Stimulated activated naive B cell treated with anti-CD40 and anti-IgM and Interleukin-4, amounts not matched to agents 10 μg/mL and 1 μg/mL and 100 μg/mL, for 72 hours (primary cell): ENCODE data around the gene SCAMP2.
A peak's percentile ranks its signal among the peaks of the same experiment; 100 is the strongest.

ENCODE experiments used
- ATAC-seq, 2 donors: fragments of 150-1000 bp; cut with Tn5 transposase; replicated peaks; 2 replicates each; pipeline ENCODE4 v1.10.0; 2021; ENCODE audit warnings: moderate library complexity in 1 of 2
- DNase-seq: peaks from one replicate; pipeline ENCODE4 v3.0.0; 2021
- H3K27ac Mint-ChIP-seq: one replicate; pipeline ENCODE4 v1.8.0; 2022; ENCODE audit warnings: mild to moderate bottlenecking, mixed read lengths
- H3K27me3 Mint-ChIP-seq, 2 donors: one replicate each; pipeline ENCODE4 v1.8.0; 2022; ENCODE audit warnings: mixed read lengths in 2 of 2
- H3K36me3 Mint-ChIP-seq, 2 donors: one replicate each; pipeline ENCODE4 v1.8.0; 2022; ENCODE audit warnings: mixed read lengths in 2 of 2, mild to moderate bottlenecking in 1 of 2
- H3K4me1 Mint-ChIP-seq, 2 donors: one replicate each; pipeline ENCODE4 v1.8.0; 2022; ENCODE audit warnings: mixed read lengths in 2 of 2, mild to moderate bottlenecking in 1 of 2
- H3K4me3 Mint-ChIP-seq, 2 donors: one replicate each; pipeline ENCODE4 v1.8.0; 2022; ENCODE audit warnings: mild to moderate bottlenecking in 2 of 2, mixed read lengths in 2 of 2, moderate library complexity in 1 of 2
- H3K9me3 Mint-ChIP-seq, 2 donors: one replicate each; pipeline ENCODE4 v1.8.0; 2022; ENCODE audit warnings: mixed read lengths in 2 of 2, mild to moderate bottlenecking in 1 of 2

Gene SCAMP2

GRCh38 chr15:74832826-74833225 lies 40.3 kb downstream of the SCAMP2 start:
- ATAC-seq, result no peak
- DNase-seq, result no peak
- peaks cover 7 to 23% of the 10 kb centered on the region in 2 donors for H3K36me3 Mint-ChIP-seq
- peaks cover 24 to 36% of the 10 kb centered on the region in 2 donors for H3K4me1 Mint-ChIP-seq
- H3K27me3 Mint-ChIP-seq, result peaks cover 18 to 19% of the 10 kb centered on the region in 2 donors
- H3K9me3 Mint-ChIP-seq, result no peaks in the 10 kb centered on the region
- H3K4me3 Mint-ChIP-seq, result no peak overlapping the region
- no peak overlapping the region for H3K27ac Mint-ChIP-seq

GRCh38 chr15:74831813-74832495 lies 41.2 kb downstream of the SCAMP2 start:
- H3K9me3 Mint-ChIP-seq, result no peaks in the 10 kb centered on the region
- no peak overlapping the region for H3K27ac Mint-ChIP-seq
- H3K4me3 Mint-ChIP-seq, result no peak overlapping the region
- DNase-seq (no peak), ATAC-seq (no peak)
- H3K4me1 Mint-ChIP-seq, result peaks cover 24 to 36% of the 10 kb centered on the region in 2 donors
- peaks cover 25 to 26% of the 10 kb centered on the region in 2 donors for H3K27me3 Mint-ChIP-seq
- peaks cover 6 to 17% of the 10 kb centered on the region in 2 donors for H3K36me3 Mint-ChIP-seq

DNA sequence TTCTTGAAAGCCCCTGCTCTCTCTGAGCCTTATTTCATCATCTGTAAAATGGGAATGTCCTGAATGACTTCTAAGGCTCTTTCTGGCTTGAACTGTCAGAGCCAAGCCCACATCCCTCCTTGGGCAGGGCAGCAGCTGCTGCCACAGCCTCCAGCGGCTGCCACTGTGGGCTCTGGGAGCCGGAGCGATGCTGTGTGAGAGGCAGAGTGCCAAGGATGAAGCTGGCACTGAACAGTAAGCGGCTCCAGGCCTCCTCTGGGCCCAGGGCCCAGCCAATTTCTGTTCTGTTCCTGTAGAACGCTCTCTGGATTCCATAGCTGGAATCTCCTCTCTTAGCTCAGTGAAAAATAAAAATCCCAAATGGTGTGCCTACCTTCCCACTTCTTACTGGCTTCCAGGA lies 42.3 kb downstream of the SCAMP2 start:
- H3K9me3 Mint-ChIP-seq, result no peaks in the 10 kb centered on the region
- ATAC-seq (no peak), DNase-seq (no peak)
- H3K27me3 Mint-ChIP-seq, result peaks cover 33 to 35% of the 10 kb centered on the region in 2 donors
- H3K27ac Mint-ChIP-seq, result no peak overlapping the region
- peaks cover 27 to 42% of the 10 kb centered on the region in 2 donors for H3K4me1 Mint-ChIP-seq
- no peak overlapping the region for H3K4me3 Mint-ChIP-seq
- peaks cover 1 to 9% of the 10 kb centered on the region in 2 donors for H3K36me3 Mint-ChIP-seq

DNA sequence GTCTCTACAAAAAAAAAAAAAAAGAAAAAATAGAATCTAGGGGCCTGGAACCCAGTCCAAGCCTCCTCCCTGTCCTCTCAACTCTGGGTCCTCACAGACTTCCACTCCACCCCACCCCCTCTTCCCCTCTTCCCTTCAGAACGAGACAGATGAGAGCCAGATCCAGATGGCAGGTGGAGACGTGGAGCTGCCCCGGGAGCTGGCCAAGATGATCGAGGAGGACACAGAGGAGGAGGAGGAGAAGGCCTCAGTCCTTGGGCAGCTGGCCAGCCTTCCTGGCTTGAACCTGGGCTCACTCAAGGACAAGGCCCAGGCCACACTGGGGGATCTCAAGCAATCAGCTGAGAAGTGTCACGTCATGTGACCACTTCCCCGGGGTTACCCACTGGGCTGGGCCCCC lies 43.2 kb downstream of the SCAMP2 start:
- ATAC-seq (no peak), DNase-seq (no peak)
- Mint-ChIP-seq H3K36me3 (peaks cover 0 to under 1% of the 10 kb centered on the region in 2 donors), H3K4me3 (no peak overlapping the region), H3K27me3 (peaks cover 39% of the 10 kb centered on the region in 2 donors), H3K4me1 (peaks cover 24 to 36% of the 10 kb centered on the region in 2 donors), H3K27ac (no peak overlapping the region), H3K9me3 (no peaks in the 10 kb centered on the region)

DNA sequence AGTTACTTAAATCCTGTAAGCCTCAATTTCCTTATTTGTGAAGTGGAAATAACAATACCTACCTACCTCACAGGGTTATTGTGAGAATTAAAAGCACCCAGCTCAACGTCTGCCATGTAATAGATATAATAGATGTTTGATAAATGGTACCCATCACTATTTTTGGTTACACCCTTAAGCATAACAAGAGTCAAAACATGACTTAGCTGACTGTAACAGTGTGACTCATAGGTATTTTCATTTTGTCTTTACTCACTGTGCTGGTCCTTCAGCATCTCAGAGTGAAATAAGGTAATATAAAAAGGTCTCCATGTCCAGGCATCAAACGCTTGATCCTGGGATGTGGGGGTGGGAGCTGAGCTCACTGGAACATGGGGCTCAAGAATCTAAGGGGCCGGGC lies 43.7 kb downstream of the SCAMP2 start:
- peaks cover 23 to 31% of the 10 kb centered on the region in 2 donors for H3K4me1 Mint-ChIP-seq
- no peaks in the 10 kb centered on the region for H3K9me3 Mint-ChIP-seq
- no peak for DNase-seq
- H3K36me3 Mint-ChIP-seq, result no peaks in the 10 kb centered on the region
- no peak overlapping the region for H3K4me3 Mint-ChIP-seq
- no peak overlapping the region for H3K27ac Mint-ChIP-seq
- peaks cover 44% of the 10 kb centered on the region in 2 donors for H3K27me3 Mint-ChIP-seq
- ATAC-seq, result peak in 1 of 2 donors; percentile 36

DNA sequence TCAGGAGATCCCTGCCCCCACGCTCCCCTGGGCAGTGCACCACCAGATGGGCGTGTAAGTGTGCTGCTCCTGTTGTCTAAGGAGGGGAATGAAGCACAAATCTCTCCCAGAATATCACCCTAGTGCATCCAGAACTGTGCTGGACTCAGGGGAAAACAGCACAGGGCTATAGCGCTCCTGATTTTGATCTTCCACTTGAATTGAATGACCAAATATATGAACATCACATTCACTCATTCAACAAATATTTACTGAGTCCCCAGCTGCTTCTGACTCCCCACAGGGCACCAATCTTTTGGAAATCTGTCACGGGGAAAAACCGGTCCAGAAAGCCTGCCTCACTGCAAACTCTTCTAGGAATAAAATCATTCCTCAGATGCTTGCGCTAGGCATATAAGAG lies 44.3 kb downstream of the SCAMP2 start:
- Mint-ChIP-seq H3K4me1 (peaks cover 18 to 25% of the 10 kb centered on the region in 2 donors), H3K36me3 (no peaks in the 10 kb centered on the region), H3K9me3 (no peaks in the 10 kb centered on the region), H3K27me3 (peaks cover 50 to 51% of the 10 kb centered on the region in 2 donors), H3K27ac (no peak overlapping the region), H3K4me3 (no peak overlapping the region)
- no peak for ATAC-seq
- no peak for DNase-seq

DNA sequence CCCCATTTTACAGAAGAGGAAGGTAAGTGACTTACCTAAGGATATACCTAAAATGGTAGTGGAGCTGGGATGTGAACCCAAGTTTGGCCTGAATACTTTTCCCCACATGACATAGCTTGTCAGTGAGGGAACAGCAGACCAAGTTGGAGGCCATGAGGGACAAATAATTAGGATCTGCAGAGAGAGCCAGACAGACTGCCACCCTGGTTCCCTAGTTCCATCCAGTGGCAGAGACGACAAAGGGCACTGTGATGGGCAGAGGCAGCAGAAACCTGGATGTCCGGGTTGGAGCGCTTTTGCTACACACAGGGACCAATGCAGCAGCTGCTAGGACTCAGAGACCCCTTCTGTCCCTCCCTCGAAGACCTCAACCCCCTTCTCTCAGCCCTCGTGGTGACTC lies 45.6 kb downstream of the SCAMP2 start:
- peaks cover 10 to 18% of the 10 kb centered on the region in 2 donors for H3K4me1 Mint-ChIP-seq
- ATAC-seq (no peak), DNase-seq (no peak)
- no peaks in the 10 kb centered on the region for H3K36me3 Mint-ChIP-seq
- H3K9me3 Mint-ChIP-seq, result no peaks in the 10 kb centered on the region
- H3K27me3 Mint-ChIP-seq, result peaks cover 52 to 56% of the 10 kb centered on the region in 2 donors
- no peak overlapping the region for H3K4me3 Mint-ChIP-seq
- no peak overlapping the region for H3K27ac Mint-ChIP-seq

DNA sequence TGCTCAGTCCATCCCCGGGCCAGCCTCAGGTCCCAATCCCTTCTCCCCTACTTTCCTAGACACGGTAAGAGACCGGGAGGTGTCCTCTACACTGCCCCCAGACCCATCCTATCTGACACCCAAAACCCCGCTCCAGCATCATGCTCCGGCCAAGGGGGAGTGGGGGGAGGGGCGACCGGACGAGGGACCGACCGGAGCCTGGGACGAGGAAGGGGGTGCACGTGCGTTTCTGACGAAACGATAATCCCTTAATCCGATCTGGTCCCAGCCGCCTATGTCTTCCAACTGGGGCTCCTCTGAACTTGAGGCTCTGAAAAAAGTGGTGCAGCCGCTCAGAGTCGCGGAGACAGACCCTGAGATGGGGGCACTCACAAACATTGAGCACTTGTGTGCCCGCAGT lies 46.2 kb downstream of the SCAMP2 start:
- DNase-seq (no peak), ATAC-seq (no peak)
- H3K27me3 Mint-ChIP-seq, result peaks cover 52 to 56% of the 10 kb centered on the region in 2 donors
- H3K4me3 Mint-ChIP-seq, result no peak overlapping the region
- H3K27ac Mint-ChIP-seq, result no peak overlapping the region
- peaks cover 9 to 16% of the 10 kb centered on the region in 2 donors for H3K4me1 Mint-ChIP-seq
- H3K9me3 Mint-ChIP-seq, result no peaks in the 10 kb centered on the region
- H3K36me3 Mint-ChIP-seq, result no peaks in the 10 kb centered on the region

DNA sequence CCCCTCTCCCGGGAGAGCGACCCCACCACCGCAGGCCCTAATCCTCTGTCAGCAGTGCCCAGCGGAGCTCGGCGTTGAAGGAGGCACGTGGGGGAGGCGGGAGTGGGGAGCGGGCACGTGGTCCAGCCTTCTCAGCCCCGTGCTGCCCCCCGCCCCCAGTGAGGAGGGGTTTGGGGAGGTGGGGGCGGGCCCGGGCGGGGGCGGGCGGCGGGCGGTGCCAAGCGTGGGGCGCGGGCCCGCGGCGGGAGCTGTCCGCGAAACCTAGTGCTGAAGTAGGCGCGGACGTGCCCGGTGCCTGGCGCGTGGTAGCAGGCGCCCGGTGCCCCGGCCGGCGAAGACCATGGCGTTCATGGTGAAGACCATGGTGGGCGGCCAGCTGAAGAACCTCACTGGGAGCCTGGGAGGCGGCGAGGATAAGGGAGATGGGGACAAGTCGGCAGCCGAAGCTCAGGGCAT lies 46.8 kb downstream of the SCAMP2 start, which contains the start of gene CPLX3:
Gene CPLX3, plus strand, starts transcription at position 264 of the 456 bp plus-strand sequence. Its CDS starts 77 bp downstream, at position 341.
- DNase-seq (no peak), ATAC-seq (peak; percentile 38 to 54)
- H3K27ac Mint-ChIP-seq, result no peak within 1 kb of the TSS
- H3K4me3 Mint-ChIP-seq, result no peak within 1 kb of the TSS
- H3K36me3 Mint-ChIP-seq, result no peaks in the 10 kb centered on the region
- peaks cover 52 to 56% of the 10 kb centered on the region in 2 donors for H3K27me3 Mint-ChIP-seq
- H3K9me3 Mint-ChIP-seq, result no peaks in the 10 kb centered on the region
- peaks cover 15 to 21% of the 10 kb centered on the region in 2 donors for H3K4me1 Mint-ChIP-seq

DNA sequence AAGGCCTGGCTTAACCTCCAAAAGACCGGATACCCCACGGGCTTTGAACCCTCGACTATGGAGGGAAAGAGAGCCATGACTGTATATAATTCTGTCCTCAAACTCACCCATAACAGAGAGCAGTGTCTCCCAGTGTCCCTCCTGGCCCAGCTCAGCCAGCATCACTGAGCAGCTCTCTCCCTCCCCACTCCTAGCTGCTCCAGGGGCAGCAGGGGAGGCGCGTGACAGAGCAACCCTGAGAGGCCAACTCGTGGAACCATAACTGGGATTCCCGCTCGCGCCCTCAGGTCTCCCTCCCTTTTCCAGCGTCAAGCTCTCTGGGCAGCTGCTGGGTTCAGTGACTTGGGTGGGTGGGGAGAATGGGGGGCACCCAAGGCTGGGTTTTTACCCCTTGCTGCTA lies 47.3 kb downstream of the SCAMP2 start:
- no peak overlapping the region for H3K27ac Mint-ChIP-seq
- ATAC-seq (no peak), DNase-seq (no peak)
- H3K36me3 Mint-ChIP-seq, result no peaks in the 10 kb centered on the region
- peaks cover 52% of the 10 kb centered on the region in 2 donors for H3K27me3 Mint-ChIP-seq
- no peaks in the 10 kb centered on the region for H3K9me3 Mint-ChIP-seq
- H3K4me1 Mint-ChIP-seq, result peaks cover 20 to 26% of the 10 kb centered on the region in 2 donors
- H3K4me3 Mint-ChIP-seq, result no peak overlapping the region

GRCh38 chr15:74824976-74825375 lies 48.2 kb downstream of the SCAMP2 start:
- no peak overlapping the region for H3K4me3 Mint-ChIP-seq
- no peak overlapping the region for H3K27ac Mint-ChIP-seq
- no peaks in the 10 kb centered on the region for H3K9me3 Mint-ChIP-seq
- DNase-seq, result no peak
- H3K36me3 Mint-ChIP-seq, result no peaks in the 10 kb centered on the region
- peaks cover 26 to 35% of the 10 kb centered on the region in 2 donors for H3K4me1 Mint-ChIP-seq
- H3K27me3 Mint-ChIP-seq, result peaks cover 47 to 54% of the 10 kb centered on the region in 2 donors
- no peak for ATAC-seq

DNA sequence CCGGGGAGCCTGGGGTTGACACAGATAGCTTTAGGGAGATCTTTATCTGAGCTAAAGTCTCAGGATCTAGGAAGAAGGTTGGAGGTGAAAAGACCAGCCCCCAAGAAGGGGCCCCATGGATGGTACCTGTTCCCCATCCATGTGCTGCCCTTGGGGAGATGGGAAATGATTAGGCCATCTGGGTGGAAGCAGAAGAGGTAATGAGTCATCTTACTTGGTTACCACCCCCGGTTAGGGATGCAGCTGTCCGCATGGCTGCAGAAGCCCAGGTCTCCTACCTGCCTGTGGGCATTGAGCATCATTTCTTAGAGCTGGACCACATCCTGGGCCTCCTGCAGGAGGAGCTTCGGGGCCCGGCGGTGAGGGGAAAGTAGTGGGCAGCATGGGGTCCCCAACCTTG lies 49.8 kb downstream of the SCAMP2 start:
- Mint-ChIP-seq H3K4me3 (no peak overlapping the region), H3K27ac (no peak overlapping the region), H3K27me3 (peaks cover 40 to 56% of the 10 kb centered on the region in 2 donors), H3K9me3 (no peaks in the 10 kb centered on the region), H3K4me1 (peaks cover 39 to 51% of the 10 kb centered on the region in 2 donors), H3K36me3 (no peaks in the 10 kb centered on the region)
- DNase-seq (no peak), ATAC-seq (no peak)

GRCh38 chr15:74822233-74822632 lies 50.9 kb downstream of the SCAMP2 start:
- Mint-ChIP-seq H3K36me3 (no peaks in the 10 kb centered on the region), H3K27ac (no peak overlapping the region), H3K4me1 (peaks cover 40 to 51% of the 10 kb centered on the region in 2 donors), H3K27me3 (peaks cover 33 to 52% of the 10 kb centered on the region in 2 donors), H3K9me3 (no peaks in the 10 kb centered on the region), H3K4me3 (no peak overlapping the region)
- no peak for DNase-seq
- ATAC-seq, result no peak

DNA sequence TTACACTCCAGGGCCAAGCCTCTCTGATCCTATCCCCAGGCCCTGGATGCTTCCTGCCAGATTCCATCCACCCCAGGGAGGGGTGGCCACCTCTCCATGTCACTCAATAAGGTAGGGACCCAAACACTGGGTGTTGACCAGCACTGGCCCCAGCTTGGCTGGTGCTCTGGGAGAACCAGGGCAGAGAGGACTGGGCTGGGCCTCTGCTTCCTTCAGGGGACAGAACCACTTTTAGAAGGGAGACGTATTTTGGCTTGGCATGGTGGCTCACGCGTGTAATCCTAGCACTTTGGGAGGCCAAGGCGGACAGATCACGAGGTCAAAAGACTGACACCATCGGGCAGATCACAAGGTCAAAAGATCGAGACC lies 51.4 kb downstream of the SCAMP2 start:
- no peak overlapping the region for H3K27ac Mint-ChIP-seq
- H3K36me3 Mint-ChIP-seq, result no peaks in the 10 kb centered on the region
- peaks cover 40 to 51% of the 10 kb centered on the region in 2 donors for H3K4me1 Mint-ChIP-seq
- no peak for ATAC-seq
- H3K27me3 Mint-ChIP-seq, result peaks cover 32 to 52% of the 10 kb centered on the region in 2 donors
- H3K9me3 Mint-ChIP-seq, result no peaks in the 10 kb centered on the region
- DNase-seq, result no peak
- H3K4me3 Mint-ChIP-seq, result no peak overlapping the region

- peak overlapping the region in 1 of 2 donors; percentile 39 for H3K4me3 Mint-ChIP-seq
- H3K36me3 Mint-ChIP-seq, result no peaks in the 10 kb centered on the region
- no peak overlapping the region for H3K27ac Mint-ChIP-seq
- peaks cover 38 to 45% of the 10 kb centered on the region in 2 donors for H3K4me1 Mint-ChIP-seq
- H3K27me3 Mint-ChIP-seq, result peaks cover 28 to 49% of the 10 kb centered on the region in 2 donors
- no peaks in the 10 kb centered on the region for H3K9me3 Mint-ChIP-seq
- ATAC-seq, result peak; percentile 92
- peak; percentile 43 for DNase-seq
Measured at GRCh38 chr15:74821091-74821789, 51.9 kb downstream of the SCAMP2 start.
